PC-3 (cell line): ENCODE results near the gene PTPN18. TPM values are rescaled to one million over a fixed set of nuclear protein-coding genes. Genes with fewer than 3 reads are reported as not detected.

ENCODE experiments used
- ATAC-seq: fragments of 200-7000 bp; cut with Tn5 transposase; 2 replicates; pipeline ENCODE4 v1.9.1; 2020; ENCODE audit warnings: mild to moderate bottlenecking, moderate library complexity
- BruUV-seq: library from RNA; stranded (reverse); fragments of 400-500 nt; replicated peaks from 2 replicates; lab custom pipeline; 2021; lab: Mats Ljungman, UMichigan
- CTCF ChIA-PET: fragments of 300-600 bp; sonication (Branson Sonifier 250); formaldehyde crosslinking; loops from one replicate; lab custom pipeline; 2022; ENCODE audit warnings: antibody characterized with exemption; lab: Charles Lee
- POLR2A ChIA-PET: fragments of 300-600 bp; sonication (Branson Sonifier 250); formaldehyde crosslinking; loops from one replicate; lab custom pipeline; 2022; ENCODE audit warnings: antibody characterized with exemption; ENCODE audit not compliant: unreplicated experiment; lab: Charles Lee
- DNase-seq: peaks from one replicate; pipeline ENCODE4 v3.0.0-alpha.2; 2015
- H2AFZ ChIP-seq: fragments of 300-600 bp; sonication (generic); 2 replicates; pipeline ENCODE4 v1.6.0; 2016; ENCODE audit warnings: antibody characterized with exemption, low read length
- H3F3A ChIP-seq: fragments of 300-600 bp; sonication (generic); one replicate; pipeline ENCODE4 v1.6.0; 2017; ENCODE audit warnings: antibody characterized with exemption, low read length, control low read depth, mild to moderate bottlenecking; ENCODE audit not compliant: unreplicated experiment
- H3K27ac ChIP-seq: fragments of 300-600 bp; sonication (generic); 2 replicates; pipeline ENCODE4 v1.5.1; 2016; ENCODE audit warnings: mild to moderate bottlenecking, low read length
- H3K27me3 ChIP-seq: fragments of 300-600 bp; sonication (generic); 2 replicates; pipeline ENCODE4 v1.6.1; 2016; ENCODE audit warnings: low read length, mixed read lengths
- H3K36me3 ChIP-seq: fragments of 300-600 bp; sonication (generic); 2 replicates; pipeline ENCODE4 v1.6.1; 2016; ENCODE audit warnings: low read depth, mixed run types, low read length, mixed read lengths
- H3K4me1 ChIP-seq: fragments of 300-600 bp; sonication (generic); 2 replicates; pipeline ENCODE4 v1.5.1; 2016; ENCODE audit warnings: low read length; ENCODE audit not compliant: insufficient read depth
- H3K4me2 ChIP-seq: fragments of 300-600 bp; sonication (generic); 2 replicates; pipeline ENCODE4 v1.6.0; 2016; ENCODE audit warnings: low read length
- H3K4me3 ChIP-seq: fragments of 300-600 bp; sonication (generic); 2 replicates; pipeline ENCODE4 v1.5.1; 2016; ENCODE audit warnings: mild to moderate bottlenecking, low read length, mixed read lengths
- H3K79me2 ChIP-seq: fragments of 300-600 bp; sonication (generic); 2 replicates; pipeline ENCODE4 v1.6.1; 2017; ENCODE audit warnings: low read length, mixed read lengths
- H3K9ac ChIP-seq: fragments of 300-600 bp; sonication (generic); 2 replicates; pipeline ENCODE4 v1.6.0; 2016; ENCODE audit warnings: mild to moderate bottlenecking, low read length
- H3K9me2 ChIP-seq: fragments of 300-600 bp; sonication (generic); replicated peaks from 2 replicates; pipeline ENCODE4 v1.6.1; 2016; ENCODE audit warnings: mixed run types, low read length, mixed read lengths
- H3K9me3 ChIP-seq: fragments of 300-600 bp; sonication (generic); 2 replicates; pipeline ENCODE4 v1.6.1; 2016; ENCODE audit warnings: low read length, mixed read lengths
- H4K20me1 ChIP-seq: fragments of 300-600 bp; sonication (generic); 2 replicates; pipeline ENCODE4 v1.6.1; 2016; ENCODE audit warnings: low read length, mixed read lengths
- EZH2 ChIP-seq: fragments of 300-600 bp; sonication (generic); IDR thresholded peaks from one replicate; pipeline ENCODE4 v1.6.1; 2017; ENCODE audit warnings: antibody characterized with exemption, mild to moderate bottlenecking, low read length; ENCODE audit not compliant: unreplicated experiment
- EZH2phosphoT487 ChIP-seq: fragments of 300-600 bp; sonication (generic); IDR thresholded peaks from 2 replicates; pipeline ENCODE4 v1.6.1; 2018; ENCODE audit warnings: mild to moderate bottlenecking, antibody characterized with exemption, low read length, borderline replicate concordance
- intact Hi-C: fragments of 100-400 bp; cut with micrococcal nuclease; formaldehyde crosslinking; loops from 2 replicates; pipeline ENCODE4 v1.9.0; 2023
- total RNA-seq: library from RNA; depleted of rRNA; stranded (reverse); fragments of >200 nt; gene quantifications from 2 replicates; pipeline ENCODE4 v1.2.3, GENCODE V29; 2014
- TF ChIP-seq, protein P1 (sequence below): fragments of 300-600 bp; sonication (generic); conservative IDR thresholded peaks from 2 replicates; pipeline ENCODE4 v1.5.1; 2017; ENCODE audit warnings: antibody characterized with exemption, low read depth, mild to moderate bottlenecking, low read length

The PTPN18 gene
- total RNA-seq, 1 experiment from 2014 or later: 27.1 TPM

GRCh38 chr2:130377491-130377890 lies 21.6 kb downstream of the PTPN18 start:
- Histone ChIP-seq H3K27ac (no peak overlapping the region), H3K9ac (no peak overlapping the region), H3K4me2 (no peak overlapping the region), H2AFZ (no peak overlapping the region), H3K27me3 (peaks cover 26% of the 10 kb centered on the region), H3K9me2 (no peaks in the 10 kb centered on the region), H3K9me3 (no peaks in the 10 kb centered on the region), H3K4me3 (no peak overlapping the region), H3K36me3 (no peaks in the 10 kb centered on the region), H3K4me1 (no peaks in the 10 kb centered on the region), H4K20me1 (no peaks in the 10 kb centered on the region), H3F3A (no peaks in the 10 kb centered on the region), H3K79me2 (no peaks in the 10 kb centered on the region)
- BruUV-seq: no TSS peak
- no peak for TF ChIP-seq EZH2phosphoT487
- TF ChIP-seq, protein P1, sequence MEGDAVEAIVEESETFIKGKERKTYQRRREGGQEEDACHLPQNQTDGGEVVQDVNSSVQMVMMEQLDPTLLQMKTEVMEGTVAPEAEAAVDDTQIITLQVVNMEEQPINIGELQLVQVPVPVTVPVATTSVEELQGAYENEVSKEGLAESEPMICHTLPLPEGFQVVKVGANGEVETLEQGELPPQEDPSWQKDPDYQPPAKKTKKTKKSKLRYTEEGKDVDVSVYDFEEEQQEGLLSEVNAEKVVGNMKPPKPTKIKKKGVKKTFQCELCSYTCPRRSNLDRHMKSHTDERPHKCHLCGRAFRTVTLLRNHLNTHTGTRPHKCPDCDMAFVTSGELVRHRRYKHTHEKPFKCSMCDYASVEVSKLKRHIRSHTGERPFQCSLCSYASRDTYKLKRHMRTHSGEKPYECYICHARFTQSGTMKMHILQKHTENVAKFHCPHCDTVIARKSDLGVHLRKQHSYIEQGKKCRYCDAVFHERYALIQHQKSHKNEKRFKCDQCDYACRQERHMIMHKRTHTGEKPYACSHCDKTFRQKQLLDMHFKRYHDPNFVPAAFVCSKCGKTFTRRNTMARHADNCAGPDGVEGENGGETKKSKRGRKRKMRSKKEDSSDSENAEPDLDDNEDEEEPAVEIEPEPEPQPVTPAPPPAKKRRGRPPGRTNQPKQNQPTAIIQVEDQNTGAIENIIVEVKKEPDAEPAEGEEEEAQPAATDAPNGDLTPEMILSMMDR: no peak
- TF ChIP-seq EZH2: no peak
- DNase-seq: no peak
- intact Hi-C loops: no loop called here
- POLR2A ChIA-PET: no interaction called here
- CTCF ChIA-PET: no interaction called here
- ATAC-seq: no peak

DNA sequence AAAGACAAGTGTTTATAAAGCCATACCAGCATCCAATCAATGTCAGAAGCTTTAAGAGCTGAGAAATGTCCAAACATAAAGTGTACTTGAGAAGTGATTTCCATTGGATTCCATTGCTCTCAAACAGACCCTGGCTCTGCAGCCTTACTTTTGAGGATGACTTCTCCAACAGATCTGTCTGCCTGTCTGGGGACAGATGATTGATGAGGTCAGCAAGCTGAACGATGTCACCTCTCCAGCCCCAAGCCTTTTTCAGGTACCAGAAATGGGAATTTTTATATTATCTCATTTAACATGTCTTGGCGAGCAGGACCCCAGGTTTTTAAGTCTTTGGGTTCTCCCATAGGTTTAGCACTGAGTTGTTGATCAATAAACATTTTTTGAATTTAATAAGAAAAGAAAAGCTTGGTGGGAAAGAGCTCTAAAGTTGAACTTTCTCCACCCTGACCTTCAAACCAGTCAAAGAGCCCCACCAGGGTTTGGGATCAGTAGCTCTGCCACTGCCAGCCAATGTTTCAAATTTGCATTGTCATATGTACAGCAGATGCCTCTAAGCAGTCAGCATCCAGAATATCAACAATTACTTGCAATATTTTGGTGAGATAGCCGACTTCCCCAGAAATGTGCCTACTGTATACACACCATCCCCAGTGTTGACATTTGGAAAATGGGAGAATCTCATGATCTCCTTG lies 22.5 kb downstream of the PTPN18 start:
- H3K9me3 ChIP-seq: no peaks in the 10 kb centered on the region
- H2AFZ ChIP-seq: no peak overlapping the region
- no peaks in the 10 kb centered on the region for H4K20me1 ChIP-seq
- H3K79me2 ChIP-seq: no peaks in the 10 kb centered on the region
- BruUV-seq: no TSS peak
- H3K27me3 ChIP-seq: peaks cover 35% of the 10 kb centered on the region
- H3K9ac ChIP-seq: no peak overlapping the region
- DNase-seq (no peak), ATAC-seq (no peak)
- ChIA-PET POLR2A (no interaction called here), CTCF (no interaction called here)
- H3K4me1 ChIP-seq: no peaks in the 10 kb centered on the region
- no peaks in the 10 kb centered on the region for H3K36me3 ChIP-seq
- no peak overlapping the region for H3K27ac ChIP-seq
- intact Hi-C loops: no loop called here
- H3K4me3 ChIP-seq: no peak overlapping the region
- TF ChIP-seq, protein P1: no peak
- TF ChIP-seq EZH2phosphoT487 (no peak), EZH2 (no peak)
- H3K9me2 ChIP-seq: no peaks in the 10 kb centered on the region
- H3K4me2 ChIP-seq: no peak overlapping the region
- no peaks in the 10 kb centered on the region for H3F3A ChIP-seq

DNA sequence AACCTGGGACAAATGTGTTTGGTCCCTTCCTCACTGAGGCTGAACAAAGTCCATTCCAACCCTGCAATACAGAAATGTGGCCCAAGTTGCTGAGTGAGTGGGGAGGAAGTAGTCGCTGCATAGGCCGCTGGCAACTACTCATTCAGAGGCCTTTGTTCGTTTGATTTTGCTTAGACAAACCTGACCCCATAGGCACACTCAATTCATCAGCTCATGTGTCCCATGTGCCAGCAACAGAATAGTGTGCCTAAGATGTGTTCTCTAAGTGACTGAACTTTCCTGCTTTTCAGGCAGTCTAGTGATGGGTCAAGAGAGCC lies 23.0 kb downstream of the PTPN18 start:
- Histone ChIP-seq H3K36me3 (no peaks in the 10 kb centered on the region), H3K9ac (no peak overlapping the region), H3K27ac (no peak overlapping the region), H3K4me2 (no peak overlapping the region), H3K27me3 (peaks cover 36% of the 10 kb centered on the region), H3K9me2 (no peaks in the 10 kb centered on the region), H2AFZ (no peak overlapping the region), H3K4me1 (no peaks in the 10 kb centered on the region), H4K20me1 (no peaks in the 10 kb centered on the region), H3K79me2 (no peaks in the 10 kb centered on the region), H3K9me3 (no peaks in the 10 kb centered on the region), H3F3A (no peaks in the 10 kb centered on the region), H3K4me3 (no peak overlapping the region)
- ATAC-seq (no peak), DNase-seq (no peak)
- TF ChIP-seq EZH2 (no peak), EZH2phosphoT487 (no peak)
- TF ChIP-seq, protein P1: no peak
- BruUV-seq: no TSS peak
- ChIA-PET POLR2A (no interaction called here), CTCF (no interaction called here)
- intact Hi-C loops: no loop called here
